Suprapubic skin (tissue), 4 donors: ENCODE data around the gene NTM.

Experiments
- EP300 ChIP-seq: sonication (generic); formaldehyde crosslinking; IDR thresholded peaks from one replicate; pipeline ENCODE4 v1.6.1; 2017; ENCODE audit warnings: antibody characterized with exemption
- POLR2AphosphoS5 ChIP-seq, 3 donors: sonication (generic); formaldehyde crosslinking; IDR thresholded peaks; one replicate each; pipeline ENCODE4 v1.6.1; 2017; ENCODE audit warnings: antibody characterized with exemption in 3 of 3
- TF ChIP-seq, protein P1 (sequence below), 2 donors: fragments of 200-600 bp in 1 of 2; fragments of 450-650 bp in 1 of 2; sonication (generic) in 1 of 2; IDR thresholded peaks; one replicate each; pipeline ENCODE4 v1.5.1; 2016 to 2019; ENCODE audit warnings: antibody characterized with exemption in 2 of 2, mild to moderate bottlenecking in 1 of 2, moderate library complexity in 1 of 2

DNA sequence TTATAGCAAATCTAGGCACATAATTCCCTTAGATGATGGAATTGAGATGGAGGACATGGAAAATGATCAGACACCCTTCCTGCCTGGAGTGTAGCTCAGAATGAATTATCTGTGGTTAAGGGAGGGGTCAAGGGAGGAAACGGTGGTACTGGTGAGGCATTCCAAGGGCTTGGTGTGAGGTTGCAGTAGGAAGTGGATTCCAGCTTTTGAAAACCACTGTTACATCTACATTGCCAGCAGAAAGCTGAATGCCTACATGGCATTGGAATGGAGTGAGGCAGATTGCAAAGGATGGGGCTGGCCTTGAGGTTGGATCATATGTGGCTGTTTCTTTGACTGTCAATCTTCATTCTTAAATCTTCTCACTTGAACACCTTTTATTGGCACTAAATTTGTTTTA lies 684.4 kb downstream of the NTM start:
- TF ChIP-seq, protein P1, sequence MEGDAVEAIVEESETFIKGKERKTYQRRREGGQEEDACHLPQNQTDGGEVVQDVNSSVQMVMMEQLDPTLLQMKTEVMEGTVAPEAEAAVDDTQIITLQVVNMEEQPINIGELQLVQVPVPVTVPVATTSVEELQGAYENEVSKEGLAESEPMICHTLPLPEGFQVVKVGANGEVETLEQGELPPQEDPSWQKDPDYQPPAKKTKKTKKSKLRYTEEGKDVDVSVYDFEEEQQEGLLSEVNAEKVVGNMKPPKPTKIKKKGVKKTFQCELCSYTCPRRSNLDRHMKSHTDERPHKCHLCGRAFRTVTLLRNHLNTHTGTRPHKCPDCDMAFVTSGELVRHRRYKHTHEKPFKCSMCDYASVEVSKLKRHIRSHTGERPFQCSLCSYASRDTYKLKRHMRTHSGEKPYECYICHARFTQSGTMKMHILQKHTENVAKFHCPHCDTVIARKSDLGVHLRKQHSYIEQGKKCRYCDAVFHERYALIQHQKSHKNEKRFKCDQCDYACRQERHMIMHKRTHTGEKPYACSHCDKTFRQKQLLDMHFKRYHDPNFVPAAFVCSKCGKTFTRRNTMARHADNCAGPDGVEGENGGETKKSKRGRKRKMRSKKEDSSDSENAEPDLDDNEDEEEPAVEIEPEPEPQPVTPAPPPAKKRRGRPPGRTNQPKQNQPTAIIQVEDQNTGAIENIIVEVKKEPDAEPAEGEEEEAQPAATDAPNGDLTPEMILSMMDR (IDR thresholded peaks at IDR 0.05): no peak
- TF ChIP-seq EP300 (no peak), POLR2AphosphoS5 (IDR thresholded peaks at IDR 0.05) (no peak)
